Activated naive CD4-positive, alpha-beta T cell treated with anti-CD3 and anti-CD28 coated beads, Interleukin-2, amount 50 U/mL, for 24 hours (primary cell): ENCODE results near the gene UBA5.
A peak's percentile ranks its signal among the peaks of the same experiment; 100 is the strongest.

Source experiments
- H3K27ac Mint-ChIP-seq: one replicate; pipeline ENCODE4 v1.8.0; 2021; ENCODE audit warnings: mild to moderate bottlenecking, mixed read lengths
- H3K27me3 Mint-ChIP-seq: one replicate; pipeline ENCODE4 v1.8.0; 2021; ENCODE audit warnings: mixed read lengths
- H3K36me3 Mint-ChIP-seq: one replicate; pipeline ENCODE4 v1.8.0; 2021; ENCODE audit warnings: mixed read lengths
- H3K4me1 Mint-ChIP-seq: one replicate; pipeline ENCODE4 v1.8.0; 2021; ENCODE audit warnings: mixed read lengths
- H3K4me3 Mint-ChIP-seq: one replicate; pipeline ENCODE4 v1.8.0; 2021; ENCODE audit warnings: mild to moderate bottlenecking, mixed read lengths
- H3K9me3 Mint-ChIP-seq: one replicate; pipeline ENCODE4 v1.8.0; 2021; ENCODE audit warnings: mixed read lengths

The UBA5 gene

GRCh38 chr3:132722165-132723023 lies 62.3 kb downstream of the UBA5 start, which contains the start of gene NPHP3:
TSS of gene NPHP3 (minus strand) at chr3:132722409. CDS start at chr3:132722355, 54 bp downstream.
- H3K9me3 Mint-ChIP-seq = no peaks in the 10 kb centered on the region
- H3K4me1 Mint-ChIP-seq = peaks cover 44% of the 10 kb centered on the region
- H3K4me3 Mint-ChIP-seq = peak within 1 kb of the TSS; percentile 91
- H3K27me3 Mint-ChIP-seq = no peaks in the 10 kb centered on the region
- no peaks in the 10 kb centered on the region for H3K36me3 Mint-ChIP-seq
- peak within 1 kb of the TSS; percentile 80 for H3K27ac Mint-ChIP-seq

- Mint-ChIP-seq H3K27ac (peak overlapping the region; percentile 74), H3K4me1 (peaks cover 40% of the 10 kb centered on the region), H3K27me3 (no peaks in the 10 kb centered on the region), H3K36me3 (no peaks in the 10 kb centered on the region), H3K9me3 (no peaks in the 10 kb centered on the region), H3K4me3 (peak overlapping the region; percentile 85)
These were observed 63.2 kb downstream of the UBA5 start for GRCh38 chr3:132723024-132723950.

DNA sequence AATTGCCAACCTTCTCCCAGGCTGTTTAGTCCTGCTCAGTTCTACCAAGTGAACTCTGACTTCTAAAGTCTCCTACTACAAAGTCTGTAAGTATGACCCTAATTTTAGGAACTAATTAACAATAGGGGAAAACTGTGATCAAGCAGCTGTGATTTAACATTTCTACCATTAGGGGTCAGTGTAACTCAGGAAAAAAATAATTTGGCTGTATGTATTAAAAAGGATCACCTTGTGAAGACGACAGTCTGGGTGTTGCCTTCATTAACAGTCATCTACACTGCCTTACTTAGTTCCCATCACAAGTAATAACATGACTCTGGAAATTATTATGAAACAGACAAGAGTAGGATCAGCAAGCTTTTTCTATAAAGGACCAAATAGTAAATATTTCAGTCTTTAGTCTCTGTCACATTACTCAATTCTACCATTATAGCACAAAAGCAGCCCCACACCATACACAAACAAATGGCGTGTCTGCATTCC lies 66.3 kb downstream of the UBA5 start:
- no peaks in the 10 kb centered on the region for H3K36me3 Mint-ChIP-seq
- peaks cover 10% of the 10 kb centered on the region for H3K27me3 Mint-ChIP-seq
- no peak overlapping the region for H3K27ac Mint-ChIP-seq
- H3K9me3 Mint-ChIP-seq = no peaks in the 10 kb centered on the region
- H3K4me1 Mint-ChIP-seq = peaks cover 9% of the 10 kb centered on the region
- H3K4me3 Mint-ChIP-seq = no peak overlapping the region
